Renal cortical epithelial cell (primary cell): ENCODE data around the gene ANAPC1. TPM values are rescaled to one million over a fixed set of nuclear protein-coding genes. Genes with fewer than 3 reads are reported as not detected.
"Not testable (repeated sequence)": the region's sequence is repeated elsewhere in the genome, so short reads cannot be mapped to it uniquely, and the experiment has no call there.

ENCODE experiments used
- DNase-seq: peaks from one replicate; pipeline ENCODE4 v3.0.0-alpha.2; 2011; ENCODE audit warnings: low read depth
- total RNA-seq: library from RNA; depleted of rRNA; stranded (reverse); fragments of >200 nt; gene quantifications from 2 replicates; pipeline ENCODE4 v1.2.3, GENCODE V29; 2014

The ANAPC1 gene
- 67.7 and 78.0 TPM in 2 replicates for total RNA-seq

- DNase-seq = peak; percentile 58
Observed at GRCh38 chr2:111883661-111884591, at the start of gene ANAPC1. ANAPC1 (minus strand) TSS chr2:111884193; CDS start chr2:111880825, 3,368 bp downstream.

GRCh38 chr2:111932841-111933291 is 48.9 kb upstream of the ANAPC1 start:
- no peak for DNase-seq

GRCh38 chr2:111930875-111931274 is 46.9 kb upstream of the ANAPC1 start:
- peak; percentile 93 for DNase-seq

GRCh38 chr2:111930409-111930808 is 46.4 kb upstream of the ANAPC1 start:
- DNase-seq = no peak

- no peak for DNase-seq
Observed at GRCh38 chr2:111927723-111928122, 43.7 kb upstream of the ANAPC1 start.

- DNase-seq = no peak
Observed at GRCh38 chr2:111924617-111925107, 40.7 kb upstream of the ANAPC1 start.

- DNase-seq = no peak
Observed at GRCh38 chr2:111923276-111923804, 39.3 kb upstream of the ANAPC1 start.

- DNase-seq = peak; percentile 97
Observed at GRCh38 chr2:111919794-111920608, 36.0 kb upstream of the ANAPC1 start.

- no peak for DNase-seq
Observed at GRCh38 chr2:111919365-111919764, 35.4 kb upstream of the ANAPC1 start.

GRCh38 chr2:111918383-111918806 is 34.4 kb upstream of the ANAPC1 start:
- DNase-seq = no peak

GRCh38 chr2:111917106-111917505 is 33.1 kb upstream of the ANAPC1 start:
- DNase-seq = no peak

GRCh38 chr2:111912547-111912946 is 28.6 kb upstream of the ANAPC1 start:
- DNase-seq = no peak

GRCh38 chr2:111911295-111911977 is 27.4 kb upstream of the ANAPC1 start:
- DNase-seq = not testable (repeated sequence)

GRCh38 chr2:111910609-111911277 is 26.8 kb upstream of the ANAPC1 start:
- no peak for DNase-seq

- not testable (repeated sequence) for DNase-seq
Observed at GRCh38 chr2:111909997-111910396, 26.0 kb upstream of the ANAPC1 start.

GRCh38 chr2:111909079-111909478 is 25.1 kb upstream of the ANAPC1 start:
- peak; percentile 76 for DNase-seq

GRCh38 chr2:111908578-111908977 is 24.6 kb upstream of the ANAPC1 start:
- DNase-seq = no peak

GRCh38 chr2:111905990-111906735 is 22.2 kb upstream of the ANAPC1 start:
- DNase-seq = peak; percentile 94

GRCh38 chr2:111905475-111905869 is 21.5 kb upstream of the ANAPC1 start:
- DNase-seq = not testable (repeated sequence)
